ENCODE data around the gene ESD.

DNA sequence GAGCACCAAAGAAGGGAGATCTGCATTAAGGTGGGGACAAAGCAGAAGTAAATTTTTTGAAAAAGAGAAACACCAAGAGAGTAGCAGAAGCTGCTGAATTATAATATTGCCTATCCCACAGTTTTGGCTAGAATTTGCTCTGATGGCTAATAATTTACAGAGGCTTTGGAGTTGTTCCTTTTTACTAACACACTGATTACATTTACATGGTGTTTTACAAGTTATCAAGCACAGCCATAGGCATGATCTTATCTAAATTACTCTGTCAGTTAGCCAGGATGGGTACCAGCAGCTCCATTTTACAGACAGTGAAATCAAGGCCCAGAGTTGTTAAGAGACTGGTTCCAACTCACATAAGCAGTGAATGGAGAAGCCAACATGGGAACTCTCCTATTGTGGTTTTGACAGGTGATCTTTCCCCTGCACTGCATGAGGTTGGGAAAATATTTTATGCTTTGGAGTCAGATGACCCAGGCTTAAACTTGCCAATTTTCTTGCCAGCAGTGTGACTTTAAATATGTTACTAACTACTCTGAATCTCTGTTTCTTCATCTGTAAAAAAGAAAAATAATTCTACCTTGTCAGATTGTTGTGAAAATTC lies 33.5 kb upstream of the ESD start:
- TF ChIP-seq ZNF396 (CRISPR knock-in tag; IDR thresholded peaks at IDR 0.05; ENCODE audit: borderline replicate concordance), result no peak
- no peak for TF ChIP-seq NFYB (CRISPR knock-in tag; conservative IDR thresholded peaks at IDR 0.05; ENCODE audit: low read depth)
- TF ChIP-seq ZNF138 (CRISPR knock-in tag; conservative IDR thresholded peaks at IDR 0.05), result no peak
- no peak for TF ChIP-seq CTCF (IDR thresholded peaks at IDR 0.05)
- TF ChIP-seq, protein P1, sequence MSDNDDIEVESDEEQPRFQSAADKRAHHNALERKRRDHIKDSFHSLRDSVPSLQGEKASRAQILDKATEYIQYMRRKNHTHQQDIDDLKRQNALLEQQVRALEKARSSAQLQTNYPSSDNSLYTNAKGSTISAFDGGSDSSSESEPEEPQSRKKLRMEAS (CRISPR knock-in tag; IDR thresholded peaks at IDR 0.05), result no peak
- no peak for TF ChIP-seq ELF4 (CRISPR knock-in tag; IDR thresholded peaks at IDR 0.05; ENCODE audit: low read depth)
- no peak for TF ChIP-seq OVOL2 (CRISPR knock-in tag; IDR thresholded peaks at IDR 0.05; ENCODE audit: borderline replicate concordance)
- TF ChIP-seq NR1H2 (CRISPR knock-in tag; IDR thresholded peaks at IDR 0.05), result no peak
- no peak for TF ChIP-seq KAT7 (CRISPR knock-in tag; IDR thresholded peaks at IDR 0.05; ENCODE audit: borderline replicate concordance)
- TF ChIP-seq GABPB1 (CRISPR knock-in tag; IDR thresholded peaks at IDR 0.05), result no peak

Measured in WTC11 (cell line).